ENCODE results near the gene AAMP. TPM values are rescaled to one million over a fixed set of nuclear protein-coding genes. Genes with fewer than 3 reads are reported as not detected.

Gene AAMP
- total and polyA plus RNA-seq, 10 donors, result 54.1 to 93.8 (median 62.5) TPM

DNA sequence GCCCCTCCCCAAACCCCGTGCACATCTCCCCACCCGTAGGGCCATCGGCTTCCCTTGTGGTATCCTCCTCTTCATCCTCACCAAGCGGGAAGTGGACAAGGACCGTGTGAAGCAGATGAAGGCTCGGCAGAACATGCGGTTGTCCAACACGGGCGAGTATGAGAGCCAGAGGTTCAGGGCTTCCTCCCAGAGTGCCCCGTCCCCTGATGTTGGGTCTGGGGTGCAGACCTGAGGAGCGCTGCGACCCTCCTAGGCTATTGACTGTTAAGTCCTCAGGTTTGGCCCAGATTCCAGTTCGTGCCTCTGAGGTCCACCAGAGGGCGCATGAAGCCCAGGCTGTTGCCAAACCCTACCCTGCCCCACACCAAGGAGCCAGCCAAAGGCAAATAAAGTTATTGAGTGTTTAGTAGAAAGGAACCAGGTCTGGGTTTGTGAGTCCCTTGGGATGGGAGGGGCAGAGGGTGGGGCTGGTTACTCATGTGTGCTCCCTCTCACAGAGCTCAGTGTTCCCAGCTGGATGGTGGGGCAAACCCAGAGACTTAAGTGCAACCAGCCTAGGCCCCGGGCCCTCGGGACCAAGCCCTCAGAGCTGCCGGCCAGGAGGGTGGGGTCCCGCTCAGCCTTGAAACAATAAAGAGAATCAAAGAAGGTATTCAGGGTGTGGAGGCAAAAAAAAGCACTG is 2.7 kb upstream of the AAMP start:
- WGBS, 5 donors, result 23 to 43% (median 35%) methylated on average over 18 of the region's 18 CpGs
- TF ChIP-seq POLR2AphosphoS5 (IDR thresholded peaks at IDR 0.05), result peak; percentile 64 to 85 (median 72)
- TF ChIP-seq, protein P1, sequence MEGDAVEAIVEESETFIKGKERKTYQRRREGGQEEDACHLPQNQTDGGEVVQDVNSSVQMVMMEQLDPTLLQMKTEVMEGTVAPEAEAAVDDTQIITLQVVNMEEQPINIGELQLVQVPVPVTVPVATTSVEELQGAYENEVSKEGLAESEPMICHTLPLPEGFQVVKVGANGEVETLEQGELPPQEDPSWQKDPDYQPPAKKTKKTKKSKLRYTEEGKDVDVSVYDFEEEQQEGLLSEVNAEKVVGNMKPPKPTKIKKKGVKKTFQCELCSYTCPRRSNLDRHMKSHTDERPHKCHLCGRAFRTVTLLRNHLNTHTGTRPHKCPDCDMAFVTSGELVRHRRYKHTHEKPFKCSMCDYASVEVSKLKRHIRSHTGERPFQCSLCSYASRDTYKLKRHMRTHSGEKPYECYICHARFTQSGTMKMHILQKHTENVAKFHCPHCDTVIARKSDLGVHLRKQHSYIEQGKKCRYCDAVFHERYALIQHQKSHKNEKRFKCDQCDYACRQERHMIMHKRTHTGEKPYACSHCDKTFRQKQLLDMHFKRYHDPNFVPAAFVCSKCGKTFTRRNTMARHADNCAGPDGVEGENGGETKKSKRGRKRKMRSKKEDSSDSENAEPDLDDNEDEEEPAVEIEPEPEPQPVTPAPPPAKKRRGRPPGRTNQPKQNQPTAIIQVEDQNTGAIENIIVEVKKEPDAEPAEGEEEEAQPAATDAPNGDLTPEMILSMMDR (IDR thresholded peaks at IDR 0.05 in 8 of 11, conservative IDR thresholded peaks at IDR 0.05 in 3 of 11), result peak; percentile 85 to 93 (median 90)
- TF ChIP-seq POLR2A (IDR thresholded peaks at IDR 0.05), result no peak
- H3K27ac ChIP-seq, result peak overlapping the region in 7 of 8 donors; percentile 21 to 87 (median 61)
- peaks cover 0 to 65% (median 45%) of the 10 kb centered on the region in 6 donors for H3K36me3 ChIP-seq
- H3K4me3 ChIP-seq, result peak overlapping the region in 1 of 8 donors; percentile 21
- peaks cover 34 to 81% (median 54%) of the 10 kb centered on the region in 6 donors for H3K4me1 ChIP-seq
- H3K27me3 ChIP-seq (replicated peaks in 1 of 7), result no peaks in the 10 kb centered on the region
- peak; percentile 94 for DNase-seq
- intact Hi-C loops (cut with DNase I; ENCODE audit: low total_unique reads), result no loop called here
- H3K9me3 ChIP-seq, result no peaks in the 10 kb centered on the region

DNA sequence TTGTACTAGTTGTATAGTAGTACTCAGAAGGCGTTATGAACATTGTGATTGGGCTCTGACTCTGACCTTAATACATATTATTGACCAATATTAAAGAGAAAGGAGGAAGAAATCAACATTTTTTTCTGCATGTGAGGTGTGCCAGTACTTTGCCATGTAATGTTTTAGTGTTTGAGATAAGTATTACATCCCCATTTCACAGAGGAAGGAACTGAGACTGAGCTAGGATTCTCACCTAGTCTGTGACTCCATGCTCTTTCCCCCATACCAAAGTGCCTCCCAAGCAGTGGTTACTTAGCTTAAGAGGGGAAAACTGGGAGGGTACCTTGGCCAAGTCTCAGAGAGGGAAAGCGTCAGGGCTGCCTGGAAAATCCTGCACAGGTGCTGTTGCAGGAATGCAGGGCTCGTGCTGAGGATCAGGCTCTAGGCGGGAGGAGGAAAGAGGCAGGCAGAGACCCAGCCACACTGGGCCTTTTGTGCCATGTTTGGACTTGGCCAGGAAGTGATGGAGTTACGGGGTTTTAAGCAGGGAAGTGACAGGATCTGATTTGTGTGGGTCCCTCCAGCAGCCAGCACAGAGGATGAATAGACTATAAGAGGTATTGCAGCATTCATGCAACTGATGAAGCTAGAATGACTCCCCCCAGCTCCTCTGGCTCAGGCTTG is 2.1 kb upstream of the AAMP start:
- H3K36me3 ChIP-seq, result peaks cover 0 to 65% (median 44%) of the 10 kb centered on the region in 6 donors
- H3K27me3 ChIP-seq (replicated peaks in 1 of 7), result no peaks in the 10 kb centered on the region
- WGBS, 5 donors, result 61 to 80% (median 67%) methylated on average over 5 of the region's 5 CpGs
- H3K9me3 ChIP-seq, result no peaks in the 10 kb centered on the region
- DNase-seq, result no peak
- TF ChIP-seq, protein P1 (IDR thresholded peaks at IDR 0.05 in 8 of 11, conservative IDR thresholded peaks at IDR 0.05 in 3 of 11), result no peak
- TF ChIP-seq POLR2A (IDR thresholded peaks at IDR 0.05) (no peak), POLR2AphosphoS5 (IDR thresholded peaks at IDR 0.05) (no peak)
- H3K4me1 ChIP-seq, result peaks cover 34 to 87% (median 55%) of the 10 kb centered on the region in 6 donors
- intact Hi-C loops (cut with DNase I; ENCODE audit: low total_unique reads), result no loop called here
- peak overlapping the region in 6 of 8 donors; percentile 21 to 87 (median 72) for H3K27ac ChIP-seq
- peak overlapping the region in 3 of 8 donors; percentile 94 to 99 (median 95) for H3K4me3 ChIP-seq

DNA sequence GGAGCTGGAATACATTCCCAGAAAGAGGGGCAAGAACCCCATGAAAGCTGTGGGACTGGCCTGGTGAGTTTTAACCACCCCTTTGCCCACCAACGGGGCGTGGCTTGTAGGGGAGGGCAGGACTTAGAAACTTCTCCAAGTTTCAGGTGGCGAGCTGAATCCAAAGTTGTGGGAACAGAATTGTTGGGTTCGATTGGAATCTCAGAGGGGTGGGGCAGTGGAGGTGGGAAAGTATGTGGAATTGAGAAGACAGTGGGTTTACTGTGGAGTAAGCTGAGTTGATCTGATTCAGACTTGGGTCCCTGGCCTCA is 1.5 kb upstream of the AAMP start:
- intact Hi-C loops (cut with DNase I; ENCODE audit: low total_unique reads), result no loop called here
- H3K27me3 ChIP-seq (replicated peaks in 1 of 7), result no peaks in the 10 kb centered on the region
- no peak for DNase-seq
- peaks cover 34 to 92% (median 55%) of the 10 kb centered on the region in 6 donors for H3K4me1 ChIP-seq
- 56 to 72% (median 71%) methylated on average over 4 of the region's 4 CpGs for WGBS, 5 donors
- no peaks in the 10 kb centered on the region for H3K9me3 ChIP-seq
- TF ChIP-seq, protein P1 (IDR thresholded peaks at IDR 0.05 in 8 of 11, conservative IDR thresholded peaks at IDR 0.05 in 3 of 11), result no peak
- TF ChIP-seq POLR2A (IDR thresholded peaks at IDR 0.05) (no peak), POLR2AphosphoS5 (IDR thresholded peaks at IDR 0.05) (no peak)
- peak overlapping the region in 7 of 8 donors; percentile 78 to 99 (median 93) for H3K4me3 ChIP-seq
- peak overlapping the region in 4 of 8 donors; percentile 84 to 90 (median 86) for H3K27ac ChIP-seq
- H3K36me3 ChIP-seq, result peaks cover 0 to 65% (median 44%) of the 10 kb centered on the region in 6 donors

All from spleen (tissue), 11 donors.